IMR-90 (cell line): Measurements from ENCODE around the gene RBM44.

ENCODE experiments used
- CEBPB ChIP-seq: IDR thresholded peaks from 2 replicates; pipeline ENCODE4 v1.6.1; 2012; ENCODE audit warnings: low read depth, low read length, improper control_type of control experiment
- MAFK ChIP-seq: IDR thresholded peaks from 2 replicates; pipeline ENCODE4 v1.6.1; 2012; ENCODE audit warnings: low read depth, low read length, improper control_type of control experiment
- NFE2L2 ChIP-seq: fragments of 150-350 bp; IDR thresholded peaks from 2 replicates; pipeline ENCODE4 v1.6.1; 2016; ENCODE audit warnings: low read depth, mild to moderate bottlenecking, low read length
- POLR2A ChIP-seq: IDR thresholded peaks from 2 replicates; pipeline ENCODE4 v1.6.1; 2012; ENCODE audit warnings: mild to moderate bottlenecking, low read depth, low read length
- RFX5 ChIP-seq: IDR thresholded peaks from 2 replicates; pipeline ENCODE4 v1.8.0; 2012; ENCODE audit warnings: low read depth, mild to moderate bottlenecking, low read length, moderate library complexity
- SMC3 ChIP-seq: fragments of 150-350 bp; IDR thresholded peaks from 2 replicates; pipeline ENCODE4 v1.6.1; 2016; ENCODE audit warnings: low read depth, mild to moderate bottlenecking, antibody characterized with exemption, low read length, moderate library complexity
- TF ChIP-seq, protein P1 (sequence below): conservative IDR thresholded peaks from 2 replicates; pipeline ENCODE4 v1.5.1; 2012; ENCODE audit warnings: mild to moderate bottlenecking, low read depth, low read length, improper control_type of control experiment
- TF ChIP-seq, protein P2 (sequence below): fragments of 150-350 bp; IDR thresholded peaks from 2 replicates; pipeline ENCODE4 v1.6.1; 2016; ENCODE audit warnings: low read depth, mild to moderate bottlenecking, low read length, moderate library complexity, borderline replicate concordance

GRCh38 chr2:237888389-237888788 is 89.8 kb downstream of the RBM44 start:
- no peak for TF ChIP-seq MAFK
- TF ChIP-seq, protein P1, sequence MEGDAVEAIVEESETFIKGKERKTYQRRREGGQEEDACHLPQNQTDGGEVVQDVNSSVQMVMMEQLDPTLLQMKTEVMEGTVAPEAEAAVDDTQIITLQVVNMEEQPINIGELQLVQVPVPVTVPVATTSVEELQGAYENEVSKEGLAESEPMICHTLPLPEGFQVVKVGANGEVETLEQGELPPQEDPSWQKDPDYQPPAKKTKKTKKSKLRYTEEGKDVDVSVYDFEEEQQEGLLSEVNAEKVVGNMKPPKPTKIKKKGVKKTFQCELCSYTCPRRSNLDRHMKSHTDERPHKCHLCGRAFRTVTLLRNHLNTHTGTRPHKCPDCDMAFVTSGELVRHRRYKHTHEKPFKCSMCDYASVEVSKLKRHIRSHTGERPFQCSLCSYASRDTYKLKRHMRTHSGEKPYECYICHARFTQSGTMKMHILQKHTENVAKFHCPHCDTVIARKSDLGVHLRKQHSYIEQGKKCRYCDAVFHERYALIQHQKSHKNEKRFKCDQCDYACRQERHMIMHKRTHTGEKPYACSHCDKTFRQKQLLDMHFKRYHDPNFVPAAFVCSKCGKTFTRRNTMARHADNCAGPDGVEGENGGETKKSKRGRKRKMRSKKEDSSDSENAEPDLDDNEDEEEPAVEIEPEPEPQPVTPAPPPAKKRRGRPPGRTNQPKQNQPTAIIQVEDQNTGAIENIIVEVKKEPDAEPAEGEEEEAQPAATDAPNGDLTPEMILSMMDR, result no peak
- no peak for TF ChIP-seq POLR2A
- TF ChIP-seq CEBPB, result peak; percentile 75
- TF ChIP-seq NFE2L2, result no peak
- no peak for TF ChIP-seq RFX5
- TF ChIP-seq SMC3, result no peak
- TF ChIP-seq, protein P2, sequence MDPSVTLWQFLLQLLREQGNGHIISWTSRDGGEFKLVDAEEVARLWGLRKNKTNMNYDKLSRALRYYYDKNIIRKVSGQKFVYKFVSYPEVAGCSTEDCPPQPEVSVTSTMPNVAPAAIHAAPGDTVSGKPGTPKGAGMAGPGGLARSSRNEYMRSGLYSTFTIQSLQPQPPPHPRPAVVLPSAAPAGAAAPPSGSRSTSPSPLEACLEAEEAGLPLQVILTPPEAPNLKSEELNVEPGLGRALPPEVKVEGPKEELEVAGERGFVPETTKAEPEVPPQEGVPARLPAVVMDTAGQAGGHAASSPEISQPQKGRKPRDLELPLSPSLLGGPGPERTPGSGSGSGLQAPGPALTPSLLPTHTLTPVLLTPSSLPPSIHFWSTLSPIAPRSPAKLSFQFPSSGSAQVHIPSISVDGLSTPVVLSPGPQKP, result no peak
